ENCODE measurements around the gene UBA52.
A peak's percentile ranks its signal among the peaks of the same experiment; 100 is the strongest.
"Not testable (repeated sequence)": the region's sequence is repeated elsewhere in the genome, so short reads cannot be mapped to it uniquely, and the experiment has no call there.

UBA52 gene

DNA sequence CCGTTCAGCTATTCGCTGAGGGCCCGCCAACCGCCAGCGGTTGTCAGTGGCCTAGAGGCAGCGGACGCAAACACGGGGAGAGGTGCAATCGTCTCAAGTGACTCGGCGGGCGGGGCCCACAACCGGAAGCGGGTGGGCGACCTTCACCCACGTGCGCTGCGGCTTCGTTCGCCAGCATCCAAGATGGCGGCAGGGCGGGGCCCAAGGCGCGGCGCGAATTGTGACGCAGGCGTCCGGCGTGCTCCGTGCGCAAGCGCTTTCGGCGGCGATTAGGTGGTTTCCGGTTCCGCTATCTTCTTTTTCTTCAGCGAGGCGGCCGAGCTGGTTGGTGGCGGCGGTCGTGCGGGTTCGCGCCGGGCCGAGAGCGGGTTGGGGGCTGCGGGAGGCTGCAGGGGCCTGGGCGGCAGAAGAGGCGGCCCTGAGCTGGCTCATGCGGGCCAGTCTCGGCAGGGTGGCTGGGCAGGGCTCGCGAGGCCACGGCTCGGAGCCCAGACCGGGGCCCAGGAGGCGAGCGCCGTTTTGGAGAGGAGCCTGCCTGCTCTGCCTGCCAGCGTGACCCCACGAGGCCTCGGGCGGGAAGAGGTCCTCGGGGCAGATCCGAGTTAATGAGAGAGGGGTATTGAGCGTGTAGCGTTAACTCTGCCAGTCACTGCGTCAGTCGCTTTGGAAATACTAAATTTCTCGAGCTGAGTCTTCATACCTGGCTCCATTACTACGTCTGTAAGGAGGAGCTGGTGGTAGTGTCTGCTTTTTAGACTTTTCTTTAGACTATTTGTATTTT lies at the start of gene UBA52:
TSS of gene UBA52 (plus strand) at position 294 of the 781 bp plus-strand sequence. CDS start 1,444 bp downstream, outside the sequence.
- peak; percentile 86 for FAIRE-seq

DNA sequence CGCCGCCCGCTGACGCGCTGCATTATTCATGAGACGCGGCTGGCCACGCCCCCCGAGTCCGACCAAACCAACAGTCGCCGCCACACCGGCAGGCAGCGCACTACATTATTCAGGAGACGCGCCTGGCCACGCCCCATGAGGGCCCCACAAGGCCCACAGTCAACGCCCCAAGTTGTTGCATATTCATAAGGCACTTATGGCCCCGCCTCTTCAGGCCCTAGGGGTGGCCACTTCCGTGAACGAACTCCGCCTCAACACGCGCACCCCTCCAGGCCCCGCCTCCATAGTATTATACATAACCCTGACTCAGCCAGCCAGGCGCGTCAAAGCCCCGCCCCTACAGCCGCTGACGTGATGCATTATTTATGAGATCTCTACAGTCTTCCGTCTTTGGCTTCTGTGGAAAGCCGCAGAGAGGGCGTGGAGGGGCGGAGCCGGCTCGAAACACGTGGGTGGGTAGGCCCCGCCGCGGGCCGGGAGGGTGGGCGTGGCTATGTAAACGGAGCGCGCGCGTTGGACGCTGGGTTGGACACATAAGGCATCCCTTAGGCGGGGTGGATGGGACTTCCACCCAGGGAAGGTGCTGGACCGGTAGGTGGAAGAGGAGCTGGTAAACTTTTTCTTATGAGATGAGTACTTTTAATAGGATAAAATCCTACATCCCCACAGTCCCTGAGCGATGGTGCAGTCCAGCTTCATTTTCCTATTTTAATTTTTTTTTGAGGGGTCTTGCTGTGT lies 49.4 kb upstream of the UBA52 start:
- FAIRE-seq, result peak; percentile 99

DNA sequence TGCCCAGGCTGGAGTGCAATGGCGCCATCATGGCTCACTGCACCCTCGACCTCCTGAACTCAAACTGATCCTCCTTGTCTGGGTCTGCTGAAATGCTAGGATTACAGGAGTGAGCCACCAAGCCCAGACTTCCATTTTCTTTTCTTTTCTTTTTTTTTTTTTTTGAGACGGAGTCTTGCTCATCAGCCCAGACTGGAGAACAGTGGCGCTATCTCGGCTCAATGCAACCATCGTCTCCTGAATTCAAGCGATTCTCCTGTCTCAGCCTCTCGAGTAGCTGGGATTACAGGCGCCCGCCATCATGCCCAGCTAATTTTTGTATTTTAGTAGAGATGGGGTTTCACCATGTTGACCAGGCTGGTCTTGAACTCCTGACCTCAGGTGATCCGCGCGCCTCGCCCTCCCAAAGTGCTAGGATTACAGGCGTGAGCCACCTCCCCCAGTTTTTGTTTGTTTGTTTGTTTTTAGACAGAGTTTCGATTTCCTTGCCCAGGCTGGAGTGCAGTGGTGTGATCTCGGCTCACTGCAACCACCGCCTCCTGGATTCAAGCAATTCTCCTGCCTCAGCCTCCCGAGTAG lies 48.7 kb upstream of the UBA52 start:
- FAIRE-seq, result not testable (repeated sequence)

DNA sequence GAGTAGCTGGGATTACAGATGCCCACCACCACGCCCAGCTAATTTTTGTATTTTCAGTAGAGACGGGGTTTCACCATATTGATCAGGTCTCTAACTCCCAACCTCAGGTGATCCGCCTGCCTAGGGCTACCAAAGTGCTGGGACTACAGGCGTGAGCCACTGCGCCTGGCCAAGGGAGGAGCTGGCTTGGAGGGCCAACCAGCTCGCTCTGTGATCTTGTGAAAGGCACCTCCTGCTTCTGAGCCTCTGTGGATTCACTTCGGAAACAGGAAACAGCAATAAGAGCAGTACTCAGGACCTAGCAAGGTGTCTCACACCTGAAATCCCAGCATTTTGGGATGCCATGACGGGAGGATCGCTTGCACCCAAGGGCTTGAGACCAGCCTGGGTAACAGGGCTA lies 47.8 kb upstream of the UBA52 start:
- no peak for FAIRE-seq

DNA sequence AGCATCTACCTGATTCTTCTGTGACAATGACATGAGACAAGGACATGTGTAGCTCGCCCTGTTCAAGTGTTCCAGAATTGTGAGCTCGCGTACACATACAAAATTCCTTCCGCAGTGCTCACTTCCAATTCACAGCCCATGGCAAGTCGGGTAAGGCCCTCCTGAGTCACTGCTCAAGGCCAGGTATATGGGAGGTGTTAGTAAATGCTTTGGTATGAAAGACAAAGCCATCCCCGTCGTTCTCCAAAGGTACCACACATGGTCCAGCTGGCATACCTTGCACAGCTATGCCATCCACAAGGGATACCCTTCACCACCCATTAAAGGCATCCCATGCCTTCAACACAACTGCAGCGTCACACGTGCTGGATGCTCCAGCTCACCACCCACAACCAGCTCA lies 45.3 kb upstream of the UBA52 start:
- FAIRE-seq, result no peak

DNA sequence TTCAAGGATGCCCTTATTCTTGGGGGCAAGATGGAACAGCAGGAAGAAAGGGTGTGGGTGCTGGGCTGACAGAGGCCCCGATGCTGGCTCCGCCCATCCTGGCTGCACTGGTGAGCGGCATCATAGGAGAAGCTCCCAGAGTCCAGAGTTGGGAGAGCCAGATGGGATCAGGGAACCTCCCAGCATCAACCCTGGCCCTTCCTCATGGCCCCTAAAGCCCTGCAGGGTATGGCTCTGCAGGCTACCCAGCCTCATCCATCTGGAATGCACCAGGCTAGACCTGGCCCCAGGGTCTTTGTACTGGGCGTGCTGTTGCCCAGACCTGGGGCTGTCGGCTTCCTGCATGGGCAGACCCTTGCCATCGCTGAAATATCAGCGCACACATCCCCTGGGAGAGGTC lies 41.9 kb upstream of the UBA52 start:
- no peak for FAIRE-seq

DNA sequence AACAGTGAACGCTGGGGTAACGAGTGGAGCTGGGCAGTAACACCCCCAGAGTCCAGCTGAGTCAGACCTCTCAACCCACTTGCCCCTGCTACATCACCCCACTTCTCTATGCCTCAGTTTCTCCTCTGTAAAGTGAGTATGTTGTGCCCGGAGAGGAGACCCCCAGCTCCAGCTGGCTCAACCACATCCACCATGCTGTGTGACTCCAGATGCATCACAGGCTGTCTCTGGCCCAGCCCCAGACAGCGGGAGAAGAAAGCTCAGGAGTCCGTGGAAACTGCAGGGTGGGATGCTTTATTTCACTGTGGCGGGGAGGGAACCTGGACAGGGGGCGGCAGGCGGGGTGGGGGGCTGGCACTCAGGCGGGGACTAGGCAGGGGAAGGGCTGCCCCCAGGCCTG lies 40.2 kb upstream of the UBA52 start:
- FAIRE-seq, result no peak

DNA sequence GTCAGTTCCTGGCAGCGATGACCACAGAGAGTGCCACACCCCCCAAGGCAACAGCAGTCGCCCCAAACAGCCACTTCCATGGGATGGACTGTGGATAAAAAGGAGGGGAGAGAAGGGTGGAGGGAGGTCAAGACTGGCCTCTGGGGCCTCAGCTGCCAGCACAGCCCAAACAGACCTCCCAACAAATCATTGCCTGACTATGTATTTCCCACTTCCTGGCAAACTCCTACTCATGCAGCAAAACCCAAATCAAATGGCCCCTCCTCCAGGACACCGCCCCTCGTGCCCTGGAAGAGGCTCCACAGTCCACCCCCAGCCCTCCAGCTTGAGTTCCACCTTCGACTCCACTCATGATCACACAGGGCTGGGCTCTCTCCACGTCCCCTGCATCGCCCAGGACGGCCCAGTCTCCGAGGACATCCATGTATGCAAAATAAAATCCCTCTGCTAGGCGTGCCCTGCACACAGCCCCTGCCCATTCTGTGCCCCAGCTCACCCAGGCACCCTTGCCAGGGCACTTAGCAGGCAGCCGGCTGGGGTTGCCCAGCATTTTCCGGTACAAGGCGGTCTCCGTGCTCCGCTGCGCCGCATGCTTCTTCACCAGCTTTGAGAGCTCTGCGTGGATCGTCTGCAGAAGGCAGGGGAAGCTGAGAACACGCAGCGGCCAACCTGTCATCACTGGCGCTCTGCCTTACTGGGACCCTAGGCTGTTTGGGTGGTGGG lies 39.3 kb upstream of the UBA52 start:
- no peak for FAIRE-seq

DNA sequence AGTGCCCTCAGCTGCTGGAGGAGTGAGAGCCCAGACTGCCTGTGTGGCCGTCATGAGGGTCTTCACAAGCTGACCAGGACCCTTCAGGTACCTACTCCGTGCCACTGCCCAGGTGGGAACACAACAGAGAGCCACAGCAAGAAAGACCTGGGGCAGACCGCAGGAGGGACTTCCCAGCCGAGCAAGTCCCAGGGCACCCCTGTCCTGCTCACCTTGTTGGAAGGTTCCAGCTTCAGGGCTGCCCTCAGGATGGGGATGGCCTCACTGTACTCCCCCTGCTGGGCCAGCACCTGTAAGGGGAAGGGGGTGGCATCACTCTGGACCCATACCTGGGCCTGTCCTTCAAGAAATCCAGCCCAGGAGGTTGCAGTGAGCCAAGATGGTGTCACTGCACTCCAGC lies 38.6 kb upstream of the UBA52 start:
- no peak for FAIRE-seq

DNA sequence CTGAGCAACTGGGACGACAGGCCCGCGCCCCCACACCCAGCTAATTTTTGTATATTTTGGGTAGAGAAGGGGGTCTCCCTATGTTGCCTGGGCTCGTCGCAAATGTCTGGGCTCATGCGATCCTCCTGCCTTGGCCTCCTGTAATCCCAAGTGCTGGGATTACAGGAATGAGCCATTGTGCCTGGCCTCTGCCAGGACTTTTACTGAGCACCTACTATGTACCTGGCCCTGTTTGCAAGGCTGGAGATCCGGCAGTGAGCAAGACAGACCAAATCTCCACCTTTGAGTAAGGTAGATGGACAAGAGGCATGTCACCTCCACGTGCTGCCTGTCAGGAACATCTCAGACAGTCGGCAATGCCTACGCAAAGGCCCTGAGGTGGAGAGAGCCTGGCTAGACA lies 35.2 kb upstream of the UBA52 start:
- FAIRE-seq, result no peak

DNA sequence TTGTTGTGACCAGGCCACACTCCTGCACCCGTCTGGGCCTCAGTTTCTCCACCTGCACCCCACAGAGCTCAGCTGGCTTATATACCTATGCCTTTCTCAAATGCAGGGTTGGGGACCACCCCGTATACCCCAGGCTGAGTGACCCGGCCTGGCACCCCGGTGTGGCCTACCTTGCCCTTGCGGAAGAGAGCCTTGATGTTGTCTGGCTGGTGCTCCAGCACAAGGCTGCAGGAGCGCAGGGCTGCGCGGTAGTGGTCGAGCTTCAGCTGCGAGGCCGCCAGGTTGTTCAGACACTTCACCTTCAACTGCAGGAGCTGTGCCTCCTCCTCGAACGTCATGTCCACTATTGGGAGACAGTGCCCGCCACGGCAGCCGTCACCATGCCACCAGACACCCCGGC lies 34.2 kb upstream of the UBA52 start:
- FAIRE-seq, result no peak

DNA sequence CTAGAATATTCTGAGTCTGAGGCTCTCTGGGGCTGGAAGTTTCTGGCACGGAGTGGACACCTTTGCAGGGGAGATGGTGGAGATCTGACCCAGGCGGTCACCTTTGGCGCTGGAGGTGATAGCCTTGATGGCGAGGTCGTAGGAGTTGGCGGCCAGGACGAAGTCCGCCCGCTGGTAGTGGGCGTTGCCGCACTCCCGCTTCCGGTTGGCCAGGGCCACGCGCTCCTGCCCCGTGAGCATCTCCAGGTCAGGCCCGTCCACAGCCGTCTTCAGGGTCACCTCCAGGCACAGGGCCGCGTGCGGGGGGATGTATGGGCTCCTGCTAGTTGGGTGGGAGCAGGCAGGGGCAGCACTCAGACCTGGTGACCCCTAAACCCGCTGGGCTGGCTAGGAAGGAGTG lies 33.5 kb upstream of the UBA52 start:
- no peak for FAIRE-seq

DNA sequence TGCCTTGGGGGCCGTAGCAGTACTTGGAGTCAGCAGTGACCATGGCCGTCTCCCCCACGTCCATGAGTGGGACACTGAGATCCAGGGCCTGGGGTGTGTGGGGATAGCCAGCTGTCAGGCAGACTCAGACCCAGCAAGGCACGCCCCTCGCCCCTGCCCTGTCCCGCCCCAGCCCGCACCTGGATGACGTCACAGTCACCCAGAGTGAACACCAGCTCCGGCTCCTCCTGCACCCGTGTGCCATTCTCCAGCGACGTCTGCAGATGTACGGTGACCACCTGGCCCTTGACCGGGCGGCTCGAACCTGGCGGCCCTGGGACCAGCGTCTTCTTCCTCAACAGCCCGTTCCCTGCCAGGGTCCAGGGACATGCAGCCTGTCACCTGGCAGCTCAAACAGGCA lies 32.3 kb upstream of the UBA52 start:
- FAIRE-seq, result no peak

DNA sequence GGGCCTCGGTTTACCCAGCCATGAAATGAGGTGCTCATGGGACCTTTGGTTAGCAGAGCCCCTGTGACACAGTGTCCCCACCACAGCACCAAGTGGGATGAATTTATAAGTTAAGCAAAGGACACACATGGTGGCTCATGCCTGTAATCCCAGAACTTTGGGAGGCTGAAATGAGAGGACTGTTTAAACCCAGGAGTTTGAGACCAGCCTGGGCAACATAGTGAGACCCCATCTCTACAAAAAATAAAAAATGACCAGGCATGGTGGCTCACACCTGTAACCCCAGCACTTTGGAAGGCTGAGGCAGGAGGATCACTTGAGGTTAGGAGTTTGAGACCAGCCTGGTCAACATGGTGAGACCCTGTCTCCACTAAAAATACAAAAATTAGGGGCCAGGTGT lies 31.5 kb upstream of the UBA52 start:
- not testable (repeated sequence) for FAIRE-seq

DNA sequence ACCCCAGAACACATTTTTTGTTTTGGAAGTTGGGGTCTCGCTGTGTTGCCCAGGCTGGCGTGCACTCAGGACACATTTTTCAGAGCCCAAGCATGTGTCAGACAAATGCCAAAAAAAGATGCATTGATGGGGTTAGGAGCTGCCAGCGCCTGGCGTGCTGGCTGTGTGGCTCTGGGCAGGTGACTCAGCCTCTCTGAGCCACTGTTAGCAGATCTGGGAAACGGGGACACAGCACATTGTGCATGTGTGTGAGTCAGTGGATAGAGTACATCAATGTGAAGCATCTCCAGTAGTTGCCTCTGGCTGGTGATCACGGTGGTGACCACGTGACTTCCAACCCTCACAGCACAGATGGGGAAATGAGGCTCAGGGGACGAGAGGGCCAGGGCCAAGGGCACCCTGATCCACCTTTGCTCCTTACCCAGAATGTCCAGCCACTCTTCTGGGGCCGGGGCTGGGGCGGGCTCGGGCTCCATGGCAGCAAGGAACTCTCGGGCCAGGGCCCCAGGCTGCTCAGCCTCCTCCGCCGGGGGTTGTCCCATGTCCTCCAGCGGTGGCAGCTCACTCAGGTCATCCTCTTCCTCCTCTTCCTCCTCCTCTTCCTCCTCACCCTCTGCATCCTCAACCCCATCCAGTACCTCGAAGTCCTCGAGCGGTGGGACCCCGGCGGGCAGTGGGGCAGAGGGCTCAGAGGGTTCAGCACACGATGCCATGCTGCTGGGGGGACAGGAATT lies 30.2 kb upstream of the UBA52 start:
- FAIRE-seq, result no peak

DNA sequence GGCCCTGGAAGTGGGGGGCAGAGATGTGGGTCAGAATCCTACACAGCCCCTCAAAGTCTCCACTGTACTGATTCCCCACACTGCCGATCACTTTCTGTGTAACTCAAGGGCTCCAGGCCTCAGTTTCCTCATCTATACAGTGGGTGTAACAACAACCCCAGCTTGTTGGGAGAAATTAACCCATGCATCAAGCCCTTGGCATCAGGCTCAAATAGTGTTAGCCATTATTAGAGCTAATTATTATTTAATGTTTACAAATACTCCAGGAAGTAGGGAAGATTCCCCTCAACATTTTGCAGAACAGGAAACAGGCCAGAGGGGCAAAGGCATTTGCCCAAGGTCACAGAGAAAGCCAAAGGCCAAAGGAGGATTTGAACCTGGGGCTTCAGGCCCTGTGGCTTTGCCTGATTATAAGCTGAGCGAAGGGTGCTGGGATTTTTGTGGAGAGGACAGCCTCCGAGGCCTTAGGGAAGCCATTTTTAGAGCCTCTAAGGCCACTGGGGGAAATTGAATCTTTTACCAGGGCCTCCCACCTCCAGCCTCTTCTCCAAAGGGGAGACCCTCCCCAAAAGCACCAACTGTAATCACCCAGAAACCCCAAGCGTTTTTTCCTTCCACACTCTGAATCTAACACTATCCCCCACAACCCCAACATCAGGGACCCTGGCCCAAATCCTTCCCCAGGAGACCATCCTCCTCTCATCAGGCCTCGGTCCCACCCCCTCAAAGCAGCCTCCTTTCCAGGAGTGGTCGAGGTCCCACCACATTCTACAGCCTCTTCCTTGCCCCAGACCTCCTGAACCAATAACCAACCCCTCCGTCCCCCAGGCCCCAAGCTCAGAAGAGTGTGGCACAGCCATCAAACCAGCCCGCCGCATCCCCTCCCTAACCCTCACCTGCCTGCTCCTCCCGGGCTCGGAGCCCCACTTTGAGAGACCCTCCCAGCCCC lies 29.4 kb upstream of the UBA52 start:
- FAIRE-seq, result no peak

DNA sequence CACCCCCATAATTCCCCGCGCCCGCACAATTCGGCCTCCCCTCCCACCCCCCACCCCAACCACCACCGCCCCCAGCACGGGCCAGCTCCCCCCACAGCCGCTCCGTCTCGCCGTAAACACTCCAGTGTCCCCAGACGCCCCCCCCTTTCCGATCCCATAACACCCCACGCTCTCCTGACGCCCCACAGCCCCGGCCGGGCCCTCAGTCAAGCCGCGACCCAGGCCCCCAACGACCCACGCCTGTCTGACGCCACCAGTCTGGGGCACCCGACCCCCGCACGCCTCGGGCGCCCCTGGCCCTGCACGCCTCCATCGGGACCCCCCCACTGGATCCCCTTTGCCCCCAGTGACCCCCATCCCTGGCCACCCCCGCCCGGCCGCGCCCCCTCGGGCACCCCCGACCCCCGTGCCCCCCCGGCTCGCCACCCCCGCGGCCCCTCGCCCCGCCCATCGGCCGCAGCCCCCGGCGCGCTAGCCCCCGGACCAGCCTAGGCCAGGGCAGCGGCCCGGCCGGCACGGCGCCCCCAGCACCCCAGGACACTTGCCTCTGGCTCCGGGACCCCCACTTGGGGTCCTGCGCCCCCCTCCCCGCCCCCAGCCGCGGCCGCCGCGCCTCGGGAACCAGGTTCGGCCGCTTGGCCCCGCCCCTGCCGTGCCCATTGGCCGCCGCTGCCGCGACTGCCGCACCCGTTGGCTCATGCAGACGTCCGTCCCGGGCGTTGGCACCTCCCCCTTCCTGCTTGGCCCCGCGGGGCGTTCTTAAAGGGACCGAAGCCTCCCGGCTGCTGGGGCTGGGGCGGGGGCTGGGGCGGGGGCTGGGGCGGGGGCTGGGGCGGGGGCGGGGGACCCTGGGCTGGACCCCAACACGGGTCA lies 28.5 kb upstream of the UBA52 start, which contains the start of gene FKBP8:
TSS of gene FKBP8 (minus strand) at position 633 of the 873 bp plus-strand sequence. CDS start 1,603 bp downstream, outside the sequence.
- FAIRE-seq, result no peak

DNA sequence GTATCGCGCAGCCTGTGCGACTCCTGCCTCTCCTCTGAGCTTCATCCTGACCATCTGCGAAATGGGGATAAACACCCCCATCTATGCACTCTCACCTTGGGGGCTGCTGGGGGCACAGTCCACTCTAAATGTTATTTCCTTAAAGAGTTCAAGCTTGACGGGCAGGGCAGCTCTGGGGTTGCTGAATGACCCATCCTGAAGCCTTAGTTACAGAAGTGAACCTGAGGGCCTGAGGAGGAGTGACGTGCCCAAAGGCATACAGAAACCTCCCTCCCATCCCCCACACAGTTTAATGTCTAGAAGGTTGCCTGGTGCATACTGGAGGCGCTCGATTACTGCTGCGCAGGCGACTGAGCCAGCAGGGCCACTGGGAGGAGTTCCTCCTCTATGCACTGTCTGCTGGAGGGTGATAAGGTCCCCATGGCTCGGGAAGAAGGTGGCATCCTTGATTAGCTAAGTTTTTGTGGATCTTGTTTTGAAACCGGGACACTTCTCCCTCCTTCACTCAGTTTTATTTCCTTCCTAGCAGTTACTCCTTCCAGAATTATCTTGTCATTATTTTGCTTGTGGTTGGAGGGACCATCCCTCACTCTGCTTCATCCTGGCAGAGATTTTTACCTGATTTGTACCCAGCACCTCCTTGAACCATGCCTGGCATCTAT lies 27.7 kb upstream of the UBA52 start:
- FAIRE-seq, result no peak

DNA sequence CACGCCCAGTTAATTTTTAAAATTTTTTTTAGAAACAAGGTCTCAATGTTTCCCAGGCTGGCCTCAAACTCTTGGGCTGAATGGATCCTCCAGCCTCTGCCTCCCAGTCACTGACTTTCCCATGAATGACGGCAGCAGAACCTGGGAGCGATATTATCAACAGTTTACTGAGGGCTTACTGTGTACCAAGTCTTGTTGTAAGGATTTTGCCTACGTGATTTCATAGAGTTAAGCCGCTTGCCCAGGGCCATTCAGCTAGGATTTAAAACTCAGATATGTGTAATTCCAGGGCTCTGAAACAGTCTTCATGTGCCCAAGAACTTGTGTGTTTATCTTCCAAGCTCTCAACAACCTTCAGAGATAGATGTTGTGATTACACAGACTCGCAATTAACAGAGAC lies 20.0 kb upstream of the UBA52 start:
- no peak for FAIRE-seq
